B cell (primary cell): Measurements from ENCODE around the gene NAGLU. TPM values are rescaled to one million over a fixed set of nuclear protein-coding genes. Genes with fewer than 3 reads are reported as not detected.

Experiments
- ATAC-seq: fragments of 200-7000 bp; cut with Tn5 transposase; one replicate; pipeline ENCODE4 v1.10.0; 2021; ENCODE audit warnings: low read depth, mild to moderate bottlenecking, moderate number of reproducible peaks, moderate library complexity
- CTCF ChIA-PET: fragments of 350-600 bp; sonication (Branson Sonifier 250); formaldehyde crosslinking; loops from one replicate; lab custom pipeline; 2021; ENCODE audit warnings: antibody characterized with exemption, inconsistent platforms; lab: Charles Lee
- POLR2A ChIA-PET: fragments of 350-600 bp; sonication (Branson Sonifier 250); formaldehyde crosslinking; loops from one replicate; lab custom pipeline; 2021; ENCODE audit warnings: antibody characterized with exemption; lab: Charles Lee
- DNase-seq: peaks from one replicate; pipeline ENCODE4 v3.0.0; 2013
- H2AFZ ChIP-seq: 2 replicates; pipeline ENCODE4 v1.6.1; 2012; ENCODE audit warnings: mild to moderate bottlenecking, low read depth, low read length; ENCODE audit not compliant: insufficient read depth, poor library complexity, severe bottlenecking
- H3K27ac ChIP-seq, 2 donors: 1 replicate in 1 of 2; 2 replicates in 1 of 2; pipeline ENCODE4 v1.5.1; 2012 to 2013; ENCODE audit warnings: low read length in 2 of 2, mild to moderate bottlenecking in 2 of 2, moderate library complexity in 1 of 2
- H3K27me3 ChIP-seq, 4 experiments: fragments of 200-600 bp in 1 of 4; sonication (generic) in 1 of 4; replicated peaks in 1 of 4; 1 replicate in 2 of 4; 2 replicates in 2 of 4; pipeline versions ENCODE4 v1.6.1 to v1.7.0; 2013 to 2016; ENCODE audit warnings: low read length in 3 of 4, mild to moderate bottlenecking in 2 of 4, mixed read lengths in 1 of 4, moderate library complexity in 1 of 4; ENCODE audit not compliant: insufficient read depth in 4 of 4, control insufficient read depth in 3 of 4; ENCODE audit errors: control extremely low read depth in 1 of 4
- H3K36me3 ChIP-seq, 2 experiments: replicated peaks in 1 of 2; 1 replicate in 1 of 2; 2 replicates in 1 of 2; pipeline versions ENCODE4 v1.6.1 to v1.7.1; 2013; ENCODE audit warnings: low read length in 1 of 2; ENCODE audit not compliant: insufficient read depth in 2 of 2, control insufficient read depth in 1 of 2; ENCODE audit errors: control extremely low read depth in 1 of 2, extremely low read depth in 1 of 2
- H3K4me1 ChIP-seq, 2 donors: fragments of 200-600 bp in 1 of 2; sonication (generic) in 1 of 2; 1 replicate in 1 of 2; 2 replicates in 1 of 2; pipeline versions ENCODE4 v1.5.1 to v1.6.1; 2013 to 2017; ENCODE audit warnings: low read length in 2 of 2; ENCODE audit not compliant: control insufficient read depth in 2 of 2, insufficient read depth in 2 of 2
- H3K4me2 ChIP-seq: replicated peaks from 2 replicates; pipeline ENCODE3; 2012; ENCODE audit warnings: mild to moderate bottlenecking, low read depth, low read length; ENCODE audit not compliant: poor library complexity, severe bottlenecking
- H3K4me3 ChIP-seq, 5 experiments: fragments of 200-600 bp in 1 of 5; sonication (generic) in 1 of 5; 1 replicate in 3 of 5; 2 replicates in 2 of 5; pipeline versions ENCODE4 v1.5.1 to v1.7.0; 2011 to 2016; ENCODE audit warnings: low read length in 4 of 5, mild to moderate bottlenecking in 4 of 5, low read depth in 2 of 5, control low read depth in 1 of 5, moderate library complexity in 1 of 5; ENCODE audit not compliant: insufficient read depth in 1 of 5; ENCODE audit errors: control extremely low read depth in 1 of 5, extremely low read depth in 1 of 5
- H3K79me2 ChIP-seq: fragments of 200-600 bp; sonication (generic); one replicate; pipeline ENCODE4 v1.6.0; 2016; ENCODE audit warnings: low read length; ENCODE audit not compliant: control insufficient read depth, insufficient read depth
- H3K9ac ChIP-seq: fragments of 200-600 bp; sonication (generic); 2 replicates; pipeline ENCODE4 v1.6.1; 2017; ENCODE audit warnings: mild to moderate bottlenecking, low read length, moderate library complexity
- H3K9me3 ChIP-seq, 3 donors: one replicate each; pipeline versions ENCODE4 v1.6.1 to v1.7.1; 2013; ENCODE audit warnings: low read length in 2 of 3; ENCODE audit not compliant: control insufficient read depth in 2 of 3, insufficient read depth in 1 of 3; ENCODE audit errors: control extremely low read depth in 1 of 3
- H4K20me1 ChIP-seq: 2 replicates; pipeline ENCODE4 v1.6.0; 2012; ENCODE audit warnings: mild to moderate bottlenecking, low read length; ENCODE audit not compliant: insufficient read depth, control insufficient read depth, poor library complexity, severe bottlenecking
- H3K27ac Mint-ChIP-seq: one replicate; pipeline ENCODE4 v1.8.0; 2021; ENCODE audit warnings: mixed read lengths
- H3K27me3 Mint-ChIP-seq: one replicate; pipeline ENCODE4 v1.8.0; 2021; ENCODE audit warnings: mixed read lengths
- H3K4me1 Mint-ChIP-seq: one replicate; pipeline ENCODE4 v1.8.0; 2021; ENCODE audit warnings: mixed read lengths
- H3K4me3 Mint-ChIP-seq: one replicate; pipeline ENCODE4 v1.8.0; 2021; ENCODE audit warnings: mixed read lengths
- H3K9me3 Mint-ChIP-seq: one replicate; pipeline ENCODE4 v1.8.0; 2022; ENCODE audit warnings: mixed read lengths; ENCODE audit not compliant: insufficient read depth
- EZH2 ChIP-seq: IDR thresholded peaks from 2 replicates; pipeline ENCODE4 v1.6.1; 2012; ENCODE audit warnings: borderline replicate concordance, low read depth, mild to moderate bottlenecking, moderate library complexity, low read length; ENCODE audit not compliant: insufficient read depth, poor library complexity, severe bottlenecking
- WGBS: methylation state at CpG from one replicate; pipeline ENCODE4 v1.1.5; 2013; ENCODE audit warnings: missing lambda C conversion rate; ENCODE audit not compliant: insufficient coverage; 5-methylcytosine and 5-hydroxymethylcytosine counted together
- intact Hi-C: fragments of 100-400 bp; cut with micrococcal nuclease; formaldehyde crosslinking; loops from one replicate; pipeline ENCODE4 v1.10.0; 2022
- polyA plus RNA-seq: library from polyadenylated mRNA; depleted of rRNA; stranded (reverse); fragments of >200 nt; gene quantifications from 2 replicates; pipeline ENCODE4 v1.2.3, GENCODE V29; 2012
- total RNA-seq, 2 donors: library from RNA; stranded (reverse); fragments of 120-200 nt in 1 of 2; gene quantifications; 1 replicate in 1 of 2; 2 replicates in 1 of 2; pipeline versions ENCODE4 v1.2.3 to v1.2.4, GENCODE V29; 2013 to 2022
- TF ChIP-seq, protein P1 (sequence below): fragments of 200-600 bp; IDR thresholded peaks from one replicate; pipeline ENCODE4 v1.8.0; 2022; ENCODE audit warnings: antibody characterized with exemption, mild to moderate bottlenecking

The NAGLU gene
- total and polyA plus RNA-seq, 2 donors (not counting 1 experiment from before 2014, with no cell fraction given), result 44.8 to 52.4 TPM

DNA sequence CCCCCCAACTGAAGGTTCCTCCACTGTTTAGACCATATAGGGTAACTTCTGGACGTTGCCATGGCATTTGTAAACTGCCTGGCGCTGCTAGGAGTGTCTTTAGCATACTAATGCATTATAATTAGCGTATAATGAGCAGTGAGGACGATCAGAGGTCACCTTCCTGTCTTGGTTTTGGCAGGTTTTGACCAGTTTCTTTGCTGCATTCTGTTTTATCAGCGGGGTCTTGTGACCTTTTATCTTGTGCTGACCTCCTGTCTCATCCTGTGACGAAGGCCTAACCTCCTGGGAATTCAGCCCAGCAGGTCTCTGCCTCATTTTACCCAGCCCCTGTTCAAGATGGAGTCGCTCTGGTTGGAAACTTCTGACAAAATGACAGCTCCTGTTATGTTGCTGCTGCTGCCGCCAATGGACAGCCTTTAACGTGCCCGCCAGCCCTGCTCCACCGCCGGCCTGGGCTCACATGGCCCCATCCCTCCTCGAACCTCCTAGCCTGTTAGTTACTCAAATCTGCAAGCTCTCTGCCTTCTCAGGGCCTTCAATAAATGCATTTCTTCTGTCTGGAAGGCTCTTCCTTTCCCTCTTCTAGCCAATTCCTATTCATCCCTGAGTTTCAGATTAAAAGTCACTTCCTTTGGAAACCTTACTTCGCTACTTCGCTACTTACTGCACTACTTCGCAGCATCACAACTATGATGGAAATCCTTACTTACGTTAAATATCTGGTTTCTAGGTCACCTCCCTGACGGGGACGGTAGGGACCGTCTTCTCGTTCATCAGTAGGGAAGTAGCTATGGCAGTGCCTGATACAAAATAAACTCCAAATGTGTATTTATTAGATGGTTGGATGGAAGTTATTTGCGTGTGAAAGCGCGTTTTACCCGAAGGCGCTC lies 640 bp upstream of the NAGLU start:
- TF ChIP-seq, protein P1, sequence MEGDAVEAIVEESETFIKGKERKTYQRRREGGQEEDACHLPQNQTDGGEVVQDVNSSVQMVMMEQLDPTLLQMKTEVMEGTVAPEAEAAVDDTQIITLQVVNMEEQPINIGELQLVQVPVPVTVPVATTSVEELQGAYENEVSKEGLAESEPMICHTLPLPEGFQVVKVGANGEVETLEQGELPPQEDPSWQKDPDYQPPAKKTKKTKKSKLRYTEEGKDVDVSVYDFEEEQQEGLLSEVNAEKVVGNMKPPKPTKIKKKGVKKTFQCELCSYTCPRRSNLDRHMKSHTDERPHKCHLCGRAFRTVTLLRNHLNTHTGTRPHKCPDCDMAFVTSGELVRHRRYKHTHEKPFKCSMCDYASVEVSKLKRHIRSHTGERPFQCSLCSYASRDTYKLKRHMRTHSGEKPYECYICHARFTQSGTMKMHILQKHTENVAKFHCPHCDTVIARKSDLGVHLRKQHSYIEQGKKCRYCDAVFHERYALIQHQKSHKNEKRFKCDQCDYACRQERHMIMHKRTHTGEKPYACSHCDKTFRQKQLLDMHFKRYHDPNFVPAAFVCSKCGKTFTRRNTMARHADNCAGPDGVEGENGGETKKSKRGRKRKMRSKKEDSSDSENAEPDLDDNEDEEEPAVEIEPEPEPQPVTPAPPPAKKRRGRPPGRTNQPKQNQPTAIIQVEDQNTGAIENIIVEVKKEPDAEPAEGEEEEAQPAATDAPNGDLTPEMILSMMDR, result no peak
- TF ChIP-seq EZH2, result no peak

More for the DNA sequence above, 640 bp upstream of the NAGLU start:
- peak overlapping the region; percentile 92 for H3K4me2 ChIP-seq
- ChIA-PET CTCF (interaction anchor here (0.5 to 2.7 kb wide), 9 partner anchors 8 to 290 kb away, joined by 3 to 16 read pairs (median 3); partner anchors contain the start of gene STAT5A), POLR2A (interaction anchor here (0.9 to 1.7 kb wide), 5 partner anchors 13 to 147 kb away, joined by 3 to 9 read pairs (median 6); partner anchors contain the start of genes PSMC3IP and STAT3)
- H3K9ac ChIP-seq, result peak overlapping the region; percentile 75
- ATAC-seq (no peak), DNase-seq (no peak)
- H3K9me3 Mint-ChIP-seq, result no peaks in the 10 kb centered on the region
- H4K20me1 ChIP-seq, result peaks cover 19% of the 10 kb centered on the region
- no peaks in the 10 kb centered on the region for H3K9me3 ChIP-seq
- intact Hi-C loops, result loop anchor here (1.0 to 5.0 kb wide), 7 partner anchors 13 to 635 kb away; partner anchors contain the start of genes MLX, NBR1, PLEKHH3 and PSMC3IP
- peak overlapping the region; percentile 86 to 94 for H3K27ac ChIP-seq
- H3K27me3 ChIP-seq, result no peaks in the 10 kb centered on the region
- 52% methylated on average over 21 of the region's 26 CpGs for WGBS
- peak overlapping the region; percentile 80 for H2AFZ ChIP-seq
- H3K27me3 Mint-ChIP-seq, result no peaks in the 10 kb centered on the region
- H3K4me1 ChIP-seq, result peaks cover 31 to 37% of the 10 kb centered on the region in 2 donors
- H3K79me2 ChIP-seq, result peaks cover 27% of the 10 kb centered on the region
- peaks cover 0 to 8% of the 10 kb centered on the region in 2 experiments for H3K36me3 ChIP-seq
- peak overlapping the region; percentile 83 for H3K4me3 Mint-ChIP-seq
- H3K27ac Mint-ChIP-seq, result peak overlapping the region; percentile 87
- H3K4me1 Mint-ChIP-seq, result peaks cover 46% of the 10 kb centered on the region
- H3K4me3 ChIP-seq, result peak overlapping the region; percentile 51 to 82 (median 70)
